Smooth muscle cell (in vitro differentiated cells): ENCODE measurements around the gene CHKA. TPM values are rescaled to one million over a fixed set of nuclear protein-coding genes. Genes with fewer than 3 reads are reported as not detected.
A peak's percentile ranks its signal among the peaks of the same experiment; 100 is the strongest.

Experiments used
- DNase-seq: peaks from one replicate; lab custom pipeline; 2025; ENCODE audit not compliant: unreplicated experiment; lab: John Stamatoyannopoulos, UW
- H2AFZ ChIP-seq: fragments of 200-600 bp; sonication (generic); 2 replicates; pipeline ENCODE4 v1.6.0; 2016; ENCODE audit warnings: antibody characterized with exemption, low read depth, mild to moderate bottlenecking
- H3F3A ChIP-seq: fragments of 200-600 bp; sonication (generic); 2 replicates; pipeline ENCODE4 v1.6.0; 2017; ENCODE audit warnings: antibody characterized with exemption, low read depth
- H3K27ac ChIP-seq: fragments of 200-600 bp; sonication (generic); 2 replicates; pipeline ENCODE4 v1.5.1; 2016; ENCODE audit warnings: low read depth, mild to moderate bottlenecking
- H3K27me3 ChIP-seq: fragments of 200-600 bp; sonication (generic); 2 replicates; pipeline ENCODE4 v1.6.1; 2016; ENCODE audit warnings: low read depth, mild to moderate bottlenecking
- H3K36me3 ChIP-seq: fragments of 200-600 bp; sonication (generic); 2 replicates; pipeline ENCODE4 v1.5.1; 2016; ENCODE audit warnings: low read depth
- H3K4me1 ChIP-seq: fragments of 200-600 bp; sonication (generic); 2 replicates; pipeline ENCODE4 v1.5.1; 2016; ENCODE audit warnings: low read depth
- H3K4me2 ChIP-seq: fragments of 200-600 bp; sonication (generic); 2 replicates; pipeline ENCODE4 v1.6.0; 2016; ENCODE audit warnings: mild to moderate bottlenecking
- H3K4me3 ChIP-seq: fragments of 200-600 bp; sonication (generic); 2 replicates; pipeline ENCODE4 v1.5.1; 2016; ENCODE audit warnings: mild to moderate bottlenecking
- H3K79me2 ChIP-seq: fragments of 200-600 bp; sonication (generic); 2 replicates; pipeline ENCODE4 v1.6.0; 2016; ENCODE audit warnings: low read depth, mild to moderate bottlenecking
- H3K9ac ChIP-seq: fragments of 200-600 bp; sonication (generic); 2 replicates; pipeline ENCODE4 v1.6.0; 2016; ENCODE audit warnings: low read depth
- H3K9me3 ChIP-seq: fragments of 200-600 bp; sonication (generic); replicated peaks from 2 replicates; pipeline ENCODE4 v1.5.1; 2016; ENCODE audit warnings: low read depth
- H4K20me1 ChIP-seq: fragments of 200-600 bp; sonication (generic); 2 replicates; pipeline ENCODE4 v1.6.0; 2016; ENCODE audit warnings: low read depth
- WGBS: methylation state at CpG from one replicate; pipeline ENCODE4 v1.1.7; 2016; ENCODE audit warnings: low lambda C conversion rate; 5-methylcytosine and 5-hydroxymethylcytosine counted together
- polyA plus RNA-seq: library from polyadenylated mRNA; unstranded; fragments of >200 nt; fragmentation: Nextera tagmentation; extraction: Ambion mirVana; gene quantifications from 2 replicates; pipeline ENCODE4 v1.2.1, GENCODE V29; 2016
- total RNA-seq: library from RNA; depleted of rRNA; stranded (reverse); fragments of >200 nt; gene quantifications from 2 replicates; pipeline ENCODE4 v1.2.3, GENCODE V29; 2014
- TF ChIP-seq, protein P1 (sequence below): fragments of 200-600 bp; sonication (generic); IDR thresholded peaks from 2 replicates; pipeline ENCODE4 v1.5.1; 2017; ENCODE audit warnings: borderline replicate concordance, mild to moderate bottlenecking, antibody characterized with exemption; ENCODE audit not compliant: insufficient read depth, poor library complexity, severe bottlenecking

CHKA gene
- total and polyA plus RNA-seq, 2 experiments from 2014 or later: 19.9 to 31.1 TPM

DNA sequence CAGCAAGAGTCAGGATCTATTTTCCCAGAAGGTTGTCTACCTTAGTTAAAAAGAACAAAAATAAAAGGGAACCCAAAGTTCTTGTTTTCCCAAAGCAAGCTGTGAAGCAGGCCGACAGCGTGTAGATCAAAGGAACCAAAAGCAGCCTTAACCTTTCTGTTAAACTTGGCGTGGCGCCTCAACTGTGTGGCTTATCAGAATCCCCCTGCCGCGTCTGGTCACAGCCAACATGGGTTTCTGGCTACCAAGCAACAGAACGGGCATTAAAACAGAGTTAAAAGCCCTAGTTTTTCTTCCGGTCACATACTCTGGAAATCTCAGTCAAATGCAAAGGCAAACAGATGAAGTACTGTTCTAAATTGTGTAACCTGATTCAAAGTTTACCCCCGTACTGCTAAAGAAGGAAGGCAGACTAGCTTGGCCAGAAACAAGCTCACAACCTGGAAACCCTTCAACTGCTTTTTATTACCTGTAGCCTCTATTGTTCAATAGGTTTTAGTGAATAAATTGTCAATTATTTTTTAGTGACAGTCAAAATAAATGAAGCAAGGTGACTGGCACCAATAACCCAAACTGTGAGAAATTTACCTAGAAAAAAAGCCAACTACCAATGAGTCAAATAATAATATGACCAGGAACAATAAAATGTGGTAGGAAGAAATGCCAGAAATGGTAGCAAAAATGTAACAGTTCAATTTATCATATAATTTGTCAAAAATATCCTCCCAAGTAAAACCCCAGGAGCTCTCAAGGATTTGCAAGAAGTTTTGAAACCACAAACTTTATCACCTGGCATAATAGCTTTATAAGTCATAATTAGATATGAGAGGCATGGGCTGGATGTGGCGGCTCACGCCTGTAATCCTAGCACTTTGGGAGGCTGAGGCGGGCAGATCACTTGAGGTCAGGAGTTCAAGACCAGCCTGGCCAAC is 21.4 kb downstream of the CHKA start:
- Histone ChIP-seq H3K27ac (peak overlapping the region; percentile 52), H4K20me1 (peaks cover 74% of the 10 kb centered on the region), H3K36me3 (no peaks in the 10 kb centered on the region), H3K27me3 (no peaks in the 10 kb centered on the region), H3K9ac (peak overlapping the region; percentile 8), H3K4me2 (peak overlapping the region; percentile 78), H3K4me3 (peak overlapping the region; percentile 24), H3F3A (peaks cover 9% of the 10 kb centered on the region), H3K9me3 (no peaks in the 10 kb centered on the region), H2AFZ (no peak overlapping the region), H3K4me1 (peaks cover 7% of the 10 kb centered on the region), H3K79me2 (peaks cover 60% of the 10 kb centered on the region)
- TF ChIP-seq, protein P1, sequence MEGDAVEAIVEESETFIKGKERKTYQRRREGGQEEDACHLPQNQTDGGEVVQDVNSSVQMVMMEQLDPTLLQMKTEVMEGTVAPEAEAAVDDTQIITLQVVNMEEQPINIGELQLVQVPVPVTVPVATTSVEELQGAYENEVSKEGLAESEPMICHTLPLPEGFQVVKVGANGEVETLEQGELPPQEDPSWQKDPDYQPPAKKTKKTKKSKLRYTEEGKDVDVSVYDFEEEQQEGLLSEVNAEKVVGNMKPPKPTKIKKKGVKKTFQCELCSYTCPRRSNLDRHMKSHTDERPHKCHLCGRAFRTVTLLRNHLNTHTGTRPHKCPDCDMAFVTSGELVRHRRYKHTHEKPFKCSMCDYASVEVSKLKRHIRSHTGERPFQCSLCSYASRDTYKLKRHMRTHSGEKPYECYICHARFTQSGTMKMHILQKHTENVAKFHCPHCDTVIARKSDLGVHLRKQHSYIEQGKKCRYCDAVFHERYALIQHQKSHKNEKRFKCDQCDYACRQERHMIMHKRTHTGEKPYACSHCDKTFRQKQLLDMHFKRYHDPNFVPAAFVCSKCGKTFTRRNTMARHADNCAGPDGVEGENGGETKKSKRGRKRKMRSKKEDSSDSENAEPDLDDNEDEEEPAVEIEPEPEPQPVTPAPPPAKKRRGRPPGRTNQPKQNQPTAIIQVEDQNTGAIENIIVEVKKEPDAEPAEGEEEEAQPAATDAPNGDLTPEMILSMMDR: no peak
- no peak for DNase-seq
- 35% methylated on average over 12 of the region's 12 CpGs for WGBS

DNA sequence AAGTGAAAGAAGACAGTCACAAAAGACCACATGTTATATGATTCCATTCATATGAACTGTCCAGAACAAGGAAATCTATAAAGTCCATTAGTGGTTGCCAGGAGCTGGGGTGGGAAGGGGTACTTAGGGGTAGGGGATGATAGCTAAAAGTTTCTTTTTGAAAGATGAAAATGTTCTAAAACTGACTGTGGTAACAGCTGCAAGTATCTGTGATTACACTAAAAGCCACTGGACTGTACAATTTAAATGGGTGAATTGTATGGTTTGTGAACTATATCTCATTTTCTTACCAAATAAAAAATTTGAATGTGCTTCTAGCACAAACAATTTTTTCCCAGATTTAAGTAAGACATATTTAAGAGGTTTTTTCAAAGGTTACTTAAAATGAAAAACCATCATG is 22.1 kb downstream of the CHKA start:
- Histone ChIP-seq H3K27ac (peak overlapping the region; percentile 52), H3K27me3 (no peaks in the 10 kb centered on the region), H3K4me2 (peak overlapping the region; percentile 78), H3K9ac (no peak overlapping the region), H3K9me3 (no peaks in the 10 kb centered on the region), H3F3A (peaks cover 9% of the 10 kb centered on the region), H4K20me1 (peaks cover 69% of the 10 kb centered on the region), H3K36me3 (no peaks in the 10 kb centered on the region), H3K4me3 (no peak overlapping the region), H3K79me2 (peaks cover 53% of the 10 kb centered on the region), H2AFZ (no peak overlapping the region), H3K4me1 (peaks cover 7% of the 10 kb centered on the region)
- TF ChIP-seq, protein P1: no peak
- no peak for DNase-seq

DNA sequence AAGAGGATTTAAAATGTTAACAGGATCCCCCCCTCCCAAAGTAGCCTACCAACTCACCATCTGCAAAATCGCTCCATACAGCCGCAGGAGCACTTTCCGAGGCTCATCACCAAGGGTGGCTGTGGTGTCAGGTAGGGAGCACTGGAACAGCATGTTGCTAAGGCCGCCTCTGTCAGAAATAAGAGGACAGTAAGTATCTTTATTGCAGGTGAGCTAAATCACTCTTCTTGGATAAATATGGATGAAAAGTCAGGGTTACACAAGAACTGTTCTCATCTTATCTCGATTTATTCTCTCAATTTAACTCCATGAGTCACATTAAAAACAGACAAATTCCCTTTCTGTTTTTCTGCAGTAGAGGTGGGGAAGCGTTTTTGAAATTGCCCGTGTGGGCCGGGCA is 24.2 kb downstream of the CHKA start:
- Histone ChIP-seq H2AFZ (no peak overlapping the region), H3K27me3 (no peaks in the 10 kb centered on the region), H3K4me2 (no peak overlapping the region), H3K9ac (no peak overlapping the region), H3K79me2 (peaks cover 35% of the 10 kb centered on the region), H3K4me3 (no peak overlapping the region), H3K27ac (no peak overlapping the region), H4K20me1 (peaks cover 54% of the 10 kb centered on the region), H3K4me1 (peaks cover 7% of the 10 kb centered on the region), H3K36me3 (no peaks in the 10 kb centered on the region), H3F3A (peaks cover 9% of the 10 kb centered on the region), H3K9me3 (no peaks in the 10 kb centered on the region)
- DNase-seq: no peak
- WGBS: 95% methylated on average over 8 of the region's 8 CpGs
- TF ChIP-seq, protein P1: no peak
